ENCODE data around the gene OR11L1.

GRCh38 chr1:247854899-247855545 is 13.3 kb upstream of the OR11L1 start:
- TF ChIP-seq CTCF (IDR thresholded peaks at IDR 0.05; ENCODE audit: insufficient read depth, low read length, poor library complexity, severe bottlenecking) (no peak), EZH2phosphoT487 (conservative IDR thresholded peaks at IDR 0.05; ENCODE audit: low read length) (no peak)
